Endothelial cell of umbilical vein (primary cell): ENCODE results near the gene RBP4.

Experiments used
- CTCF ChIP-seq, 2 donors: IDR thresholded peaks; 1 replicate in 1 of 2; 2 replicates in 1 of 2; pipeline ENCODE4 v1.5.1; 2011; ENCODE audit warnings: low read length in 2 of 2, mild to moderate bottlenecking in 2 of 2, moderate library complexity in 2 of 2, control low read depth in 1 of 2, inconsistent platforms in 1 of 2, low read depth in 1 of 2; ENCODE audit not compliant: insufficient read depth in 1 of 2; ENCODE audit errors: extremely low read depth in 1 of 2
- EZH2 ChIP-seq: IDR thresholded peaks from 2 replicates; pipeline ENCODE4 v1.6.1; 2012; ENCODE audit warnings: borderline replicate concordance, low read depth, mild to moderate bottlenecking, moderate library complexity, low read length, inconsistent platforms; ENCODE audit not compliant: severe bottlenecking

- TF ChIP-seq EZH2: no peak
- TF ChIP-seq CTCF (IDR thresholded peaks at IDR 0.05; ENCODE audit: extremely low read depth in 1 of 2, insufficient read depth in 1 of 2, low read depth in 1 of 2, low read length in 2 of 2): no peak
These were observed 24.1 kb downstream of the RBP4 start for GRCh38 chr10:93576888-93577287.
